ENCODE measurements around the gene SPNS2. TPM values are rescaled to one million over a fixed set of nuclear protein-coding genes. Genes with fewer than 3 reads are reported as not detected.

SPNS2 gene
- polyA plus RNA-seq, 1 of the 3 experiments (the other 2 are of a cell fraction) = 0.08 TPM

- TF ChIP-seq ZBTB33 (IDR thresholded peaks at IDR 0.05; ENCODE audit: borderline replicate concordance, low read depth) (no peak), SIN3A (IDR thresholded peaks at IDR 0.05; ENCODE audit: borderline replicate concordance, low read depth, low read length) (no peak), PBX3 (IDR thresholded peaks at IDR 0.05) (no peak)
These were observed 14.7 kb downstream of the SPNS2 start (continued) for GRCh38 chr17:4513113-4514032.

- no peak for DNase-seq
- no peak for TF ChIP-seq USF2 (IDR thresholded peaks at IDR 0.05; ENCODE audit: borderline replicate concordance, low read depth, low read length)
- no peak for TF ChIP-seq TCF12 (IDR thresholded peaks at IDR 0.05)
- no peak for TF ChIP-seq TEAD4 (IDR thresholded peaks at IDR 0.05; ENCODE audit: borderline replicate concordance, insufficient read depth)
- TF ChIP-seq IRF3 (IDR thresholded peaks at IDR 0.05; ENCODE audit: low read depth, low read length) = no peak
- TF ChIP-seq USF1 (IDR thresholded peaks at IDR 0.05; ENCODE audit: borderline replicate concordance, low read depth) = no peak
- TF ChIP-seq RFX5 (IDR thresholded peaks at IDR 0.05; ENCODE audit: low read length) = no peak
- TF ChIP-seq YY1 (IDR thresholded peaks at IDR 0.05; ENCODE audit: low read depth) = no peak
- TF ChIP-seq MEF2A (IDR thresholded peaks at IDR 0.05; ENCODE audit: borderline replicate concordance, low read depth) = no peak
- TF ChIP-seq GATA2 (CRISPR knock-in tag; IDR thresholded peaks at IDR 0.05) = no peak
- no peak for TF ChIP-seq POLR2AphosphoS5 (IDR thresholded peaks at IDR 0.05; ENCODE audit: low read depth, low read length)
- no peak for TF ChIP-seq SMC3 (IDR thresholded peaks at IDR 0.05; ENCODE audit: low read depth, low read length)
- TF ChIP-seq GABPA (IDR thresholded peaks at IDR 0.05; ENCODE audit: low read depth) = no peak
- TF ChIP-seq SIN3A (IDR thresholded peaks at IDR 0.05; ENCODE audit: borderline replicate concordance, low read depth, low read length) = no peak
- no peak for TF ChIP-seq RXRA (IDR thresholded peaks at IDR 0.05; ENCODE audit: borderline replicate concordance, low read depth)
- WGBS (ENCODE audit: low lambda C conversion rate) = 85% methylated on average over 4 of the region's 7 CpGs
- Histone ChIP-seq H3K79me2 (ENCODE audit: insufficient read depth) (no peaks in the 10 kb centered on the region), H3K36me3 (replicated peaks in 1 of 2; ENCODE audit: control insufficient read depth in 1 of 2, insufficient read depth in 2 of 2, low read length in 1 of 2) (no peaks in the 10 kb centered on the region), H3K4me3 (ENCODE audit: low read depth in 2 of 2, low read length in 1 of 2) (no peak overlapping the region), H3F3A (replicated peaks; ENCODE audit: insufficient read depth) (no peaks in the 10 kb centered on the region), H3K9ac (no peak overlapping the region), H3K4me1 (ENCODE audit: control insufficient read depth in 1 of 2, insufficient read depth in 2 of 2, low read depth in 1 of 2, low read length in 1 of 2) (no peaks in the 10 kb centered on the region; a peak in 1 of 4 replicates), H3K4me2 (no peak overlapping the region), H3K9me3 (no peaks in the 10 kb centered on the region), H2AFZ (ENCODE audit: low read depth) (no peak overlapping the region), H4K20me1 (ENCODE audit: insufficient read depth) (no peaks in the 10 kb centered on the region), H3K9me2 (no peaks in the 10 kb centered on the region), H3K27me3 (ENCODE audit: insufficient read depth) (no peaks in the 10 kb centered on the region), H3K27ac (ENCODE audit: low read depth in 2 of 2, low read length in 1 of 2) (no peak overlapping the region)
- POLR2A ChIA-PET = no interaction called here
- CTCF ChIA-PET = no interaction called here
These were observed 15.5 kb downstream of the SPNS2 start for GRCh38 chr17:4514206-4514605.

Measured in SK-N-SH (cell line).